Hematopoietic multipotent progenitor cell treated with erythropoietin and hydrocortisone succinate and interleukin-3 and kit ligand, for 15 days (in vitro differentiated cells): ENCODE results near the gene TPSAB1.

Experiments
- DNase-seq: peaks from one replicate; pipeline ENCODE4 v3.0.0-alpha.2; 2015; ENCODE audit warnings: low spot score

TPSAB1 gene

GRCh38 chr16:1285669-1286512 lies 45.4 kb downstream of the TPSAB1 start:
- DNase-seq, result no peak

DNA sequence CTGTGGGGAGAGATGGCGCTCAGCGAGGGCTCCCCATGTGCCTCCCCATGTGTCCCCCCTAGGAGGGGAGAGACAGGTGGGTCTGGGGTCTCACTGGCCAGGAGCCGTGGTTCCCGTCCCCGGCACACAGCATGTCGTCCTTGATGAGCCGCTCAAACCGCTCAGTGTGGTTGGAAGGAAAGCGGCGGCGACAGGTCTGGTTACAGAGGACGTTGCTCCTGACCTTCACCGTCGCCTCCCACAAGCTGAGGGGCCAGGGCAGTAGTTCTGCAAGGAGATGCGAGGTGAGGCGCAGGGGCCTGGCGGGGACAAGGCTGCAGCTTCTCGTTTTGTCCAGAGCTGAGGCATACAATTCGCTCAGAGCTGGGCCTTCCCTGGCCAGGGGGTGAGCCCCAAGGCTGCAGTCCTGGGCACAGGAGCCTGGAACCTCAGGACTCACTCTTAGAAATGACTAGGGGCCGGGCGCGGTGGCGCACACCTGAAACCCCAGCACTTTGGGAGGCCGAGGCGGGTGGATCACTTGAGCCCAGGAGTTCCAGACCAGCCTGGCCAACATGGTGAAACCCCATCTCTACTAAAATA lies 46.1 kb downstream of the TPSAB1 start:
- DNase-seq, result no peak

DNA sequence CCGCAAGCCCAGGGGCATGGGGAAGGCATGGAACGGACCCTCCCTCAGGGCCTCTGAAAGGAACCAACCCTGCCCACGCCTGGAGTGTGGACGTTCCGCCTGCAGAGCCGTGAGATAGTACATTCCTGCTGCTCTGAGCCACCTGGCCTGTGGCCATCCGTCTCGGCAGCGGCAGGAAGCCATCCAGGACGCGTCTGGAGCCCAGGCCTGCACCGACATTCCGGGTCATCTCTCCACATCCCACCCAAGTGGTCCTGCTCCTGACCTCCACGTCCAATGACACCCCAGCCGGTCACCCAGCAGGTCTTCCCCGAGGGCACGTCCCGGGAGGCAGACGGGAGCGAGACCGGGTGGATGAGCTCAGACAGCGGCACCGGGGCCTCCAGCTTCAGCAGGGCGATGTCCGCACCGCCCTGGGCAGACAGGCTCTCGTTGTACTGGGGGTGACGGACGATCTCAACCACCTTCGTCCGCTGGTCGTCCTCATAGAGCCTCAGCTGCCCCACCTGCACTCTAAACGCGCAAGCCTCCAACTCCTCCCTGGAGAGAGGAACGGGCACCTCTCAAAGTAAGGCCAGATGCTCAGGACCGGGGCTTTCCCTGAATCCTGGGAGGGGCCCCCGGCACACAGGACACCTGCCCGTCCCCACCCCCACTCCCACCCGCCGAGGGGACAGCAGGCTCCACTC lies 47.6 kb downstream of the TPSAB1 start:
- DNase-seq, result no peak

- DNase-seq, result no peak
These were observed 48.4 kb downstream of the TPSAB1 start for GRCh38 chr16:1288813-1289476.

GRCh38 chr16:1289477-1289866 lies 49.0 kb downstream of the TPSAB1 start:
- no peak for DNase-seq

GRCh38 chr16:1290063-1290501 lies 49.6 kb downstream of the TPSAB1 start:
- DNase-seq, result no peak

GRCh38 chr16:1290860-1291575 lies 50.5 kb downstream of the TPSAB1 start:
- no peak for DNase-seq

DNA sequence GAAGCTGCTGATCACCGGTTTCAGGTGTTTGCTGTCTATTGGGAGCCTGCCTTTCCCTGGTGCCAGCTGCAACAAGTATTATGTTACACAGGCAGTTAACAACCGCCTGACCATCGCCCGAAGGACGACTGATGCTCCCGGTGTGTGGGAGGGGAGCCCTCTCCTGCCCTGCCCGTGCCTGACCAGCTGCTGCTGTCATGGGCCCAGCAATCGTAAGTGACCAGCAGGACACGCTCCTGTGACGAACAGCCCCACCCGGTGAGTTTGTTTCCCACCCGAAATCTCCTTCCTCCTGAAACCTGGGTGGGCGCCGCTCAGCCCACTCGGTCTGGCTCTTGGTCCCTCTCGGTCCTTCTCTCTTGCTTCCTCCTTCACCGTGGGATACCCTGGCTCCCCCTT lies 51.1 kb downstream of the TPSAB1 start:
- no peak for DNase-seq
